A172 (cell line): ENCODE data around the gene EXOC3L4. TPM values are rescaled to one million over a fixed set of nuclear protein-coding genes. Genes with fewer than 3 reads are reported as not detected.

Experiments
- DNase-seq: peaks from one replicate; pipeline ENCODE4 v3.0.0-alpha.2; 2015; ENCODE audit warnings: low spot score
- total RNA-seq: library from RNA; depleted of rRNA; stranded (reverse); fragments of >200 nt; shearing (Covaris generic); gene quantifications from 2 replicates; pipeline ENCODE4 v1.2.3, GENCODE V29; 2014

EXOC3L4 gene
- total RNA-seq, 1 experiment from 2014 or later: 8.2 TPM

DNA sequence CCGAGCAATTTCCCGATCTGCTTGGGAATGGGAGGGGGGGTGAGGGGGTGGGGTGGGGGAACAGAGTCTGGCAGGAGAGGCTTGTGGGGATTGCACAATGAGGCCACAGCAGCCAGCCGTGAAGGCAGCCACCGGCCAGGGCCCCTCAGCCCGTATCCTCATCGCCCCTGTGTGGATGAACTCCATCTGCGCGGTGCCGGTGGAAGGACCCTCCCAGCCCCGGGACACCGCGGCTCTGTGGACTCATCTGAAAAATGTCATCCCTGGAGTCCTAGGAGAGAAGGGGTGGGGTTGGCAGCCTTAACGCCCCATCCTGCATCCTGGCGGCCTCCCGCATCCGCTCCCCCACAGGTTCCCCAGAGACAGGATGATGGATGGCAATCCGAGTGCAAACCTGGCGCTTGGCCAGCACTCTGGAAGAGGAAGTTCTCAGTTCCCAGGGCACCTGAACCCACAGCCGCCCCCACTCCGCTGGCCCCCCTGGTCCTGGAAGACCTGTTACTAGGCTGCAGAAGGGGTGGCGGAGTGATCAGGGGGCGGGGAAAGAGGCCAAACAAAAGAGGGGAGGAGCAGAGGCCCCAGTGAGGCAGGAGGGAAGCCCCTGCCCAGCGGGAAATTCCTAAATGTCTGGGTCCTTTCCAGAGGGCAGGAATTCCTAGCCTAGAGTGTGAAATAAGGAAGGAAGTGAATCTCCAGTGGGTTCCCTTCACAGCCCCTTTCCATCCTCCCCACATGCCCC, 27.5 kb downstream of the EXOC3L4 start:
- DNase-seq: peak; percentile 95

DNA sequence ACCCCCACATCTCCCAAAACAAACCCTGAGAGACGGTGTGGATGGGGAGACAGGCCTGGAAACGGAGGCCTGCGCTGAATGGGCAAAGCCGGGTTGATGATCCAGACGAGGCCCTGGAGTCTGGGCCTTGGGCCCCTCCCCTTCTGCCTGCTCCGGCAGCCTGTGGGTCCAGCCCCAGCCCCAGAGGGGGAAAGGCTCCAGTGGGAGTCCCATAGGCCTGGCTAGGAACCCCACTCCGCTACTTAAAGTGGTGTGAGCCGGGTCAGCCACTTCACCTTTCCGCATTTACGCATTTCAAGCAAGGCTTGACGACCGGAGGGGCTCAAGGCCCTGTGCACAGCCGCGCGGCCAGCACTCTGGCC, 28.0 kb downstream of the EXOC3L4 start:
- DNase-seq: no peak

DNA sequence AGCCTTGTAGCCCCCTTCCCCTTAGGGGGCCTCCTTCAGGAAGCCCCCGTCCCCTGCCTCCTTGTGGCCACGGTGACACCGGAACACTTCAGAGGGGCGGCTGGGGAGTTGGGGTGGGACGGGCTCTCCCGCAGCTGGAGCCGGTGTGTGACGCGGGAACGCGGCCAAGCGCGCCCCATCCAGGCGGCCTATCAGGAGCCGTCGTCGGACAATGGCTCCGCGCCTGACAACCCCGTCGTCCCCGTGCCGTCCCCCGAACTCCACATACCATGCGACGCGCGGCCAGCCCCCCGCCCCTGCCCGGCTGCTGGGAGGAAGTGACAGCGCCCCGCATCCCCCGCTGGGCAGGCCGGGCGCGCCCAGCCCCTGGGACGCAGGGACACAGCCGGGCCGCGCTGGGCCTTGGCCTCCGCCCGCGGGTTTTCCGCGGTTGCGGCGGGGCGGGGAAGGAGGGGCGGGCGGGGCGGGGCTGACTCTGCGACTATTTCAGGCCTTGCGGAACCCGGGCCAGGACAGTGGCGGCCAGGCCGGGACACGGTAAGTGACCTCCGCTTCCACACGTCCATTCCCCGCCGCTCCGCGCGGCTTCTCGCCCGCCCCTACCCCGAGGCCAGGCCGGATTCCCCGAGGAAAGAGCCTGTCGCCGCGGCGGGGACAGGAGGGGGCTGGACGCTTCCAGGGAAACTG, 28.6 kb downstream of the EXOC3L4 start, which contains the start of gene TNFAIP2:
TNFAIP2 (plus strand) TSS at position 515 of the 687 bp plus-strand sequence. CDS start 2,997 bp downstream, outside the sequence.
- DNase-seq: no peak

DNA sequence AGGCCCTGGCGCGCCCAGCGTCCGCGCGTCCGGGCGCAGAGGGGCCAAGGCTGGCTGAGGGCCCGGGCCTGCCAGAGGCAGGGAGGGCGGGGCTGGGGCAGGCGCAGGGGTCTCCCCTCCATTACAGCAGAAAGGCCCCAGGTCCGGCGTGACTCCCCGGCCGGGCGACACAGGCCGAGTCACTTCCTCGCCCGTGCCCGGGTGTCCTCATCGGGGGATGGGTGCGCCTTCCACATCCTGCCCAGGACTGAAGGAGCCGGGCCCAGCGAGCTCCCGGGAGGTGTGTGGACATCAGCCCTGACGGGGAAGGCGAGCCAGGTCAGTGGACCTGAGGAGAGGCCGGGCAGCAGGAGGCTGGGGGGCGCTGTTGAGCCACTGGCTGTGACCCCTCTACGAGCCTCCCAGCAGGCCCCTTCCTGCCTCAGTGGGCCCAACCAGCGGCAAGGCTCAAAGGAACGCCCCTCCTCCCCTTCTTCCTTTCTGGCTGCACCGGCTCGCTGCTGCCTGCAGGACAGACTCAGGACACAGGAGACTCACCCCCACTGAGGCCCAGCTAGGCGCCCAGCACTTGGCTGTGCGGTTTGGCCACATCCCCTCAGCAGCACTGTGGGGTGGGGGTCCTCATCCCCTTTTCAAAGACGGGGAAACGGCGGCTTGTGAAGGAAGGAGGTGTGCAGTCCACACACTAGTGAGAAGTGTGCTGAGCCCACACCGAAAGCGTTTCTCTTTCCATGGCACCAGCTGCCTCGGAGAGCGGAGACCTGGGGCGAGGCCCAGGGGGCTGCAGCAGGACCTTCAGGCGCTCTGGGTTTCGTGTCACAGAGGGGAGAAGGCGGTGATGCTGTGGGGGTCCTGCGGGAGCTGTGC, 29.3 kb downstream of the EXOC3L4 start:
- DNase-seq: no peak

DNA sequence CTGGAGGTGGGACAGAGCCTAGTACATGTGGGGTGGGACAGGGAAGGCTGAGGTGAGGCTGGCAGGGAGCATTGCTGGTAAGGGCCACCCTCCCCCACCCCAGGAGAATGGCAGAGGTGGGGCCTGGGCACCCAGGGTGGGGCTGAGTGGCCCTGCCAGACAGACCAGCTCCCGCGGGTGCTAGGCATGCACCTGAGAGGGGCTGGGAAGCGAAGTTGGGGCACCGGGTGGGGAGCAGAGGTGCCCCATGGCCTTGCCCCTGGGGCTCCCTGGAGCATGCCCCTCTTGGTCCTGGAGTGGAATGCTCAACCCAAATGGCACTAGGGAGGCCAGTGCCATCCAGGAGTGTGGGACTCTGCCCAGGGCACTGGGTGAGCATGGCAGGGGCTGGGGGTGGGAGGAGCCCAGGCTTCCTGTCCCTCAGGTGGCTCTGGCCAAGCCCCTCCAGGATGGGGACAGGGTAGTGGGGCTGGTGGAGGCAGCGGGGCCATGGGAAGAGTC, 30.0 kb downstream of the EXOC3L4 start:
- DNase-seq: no peak

DNA sequence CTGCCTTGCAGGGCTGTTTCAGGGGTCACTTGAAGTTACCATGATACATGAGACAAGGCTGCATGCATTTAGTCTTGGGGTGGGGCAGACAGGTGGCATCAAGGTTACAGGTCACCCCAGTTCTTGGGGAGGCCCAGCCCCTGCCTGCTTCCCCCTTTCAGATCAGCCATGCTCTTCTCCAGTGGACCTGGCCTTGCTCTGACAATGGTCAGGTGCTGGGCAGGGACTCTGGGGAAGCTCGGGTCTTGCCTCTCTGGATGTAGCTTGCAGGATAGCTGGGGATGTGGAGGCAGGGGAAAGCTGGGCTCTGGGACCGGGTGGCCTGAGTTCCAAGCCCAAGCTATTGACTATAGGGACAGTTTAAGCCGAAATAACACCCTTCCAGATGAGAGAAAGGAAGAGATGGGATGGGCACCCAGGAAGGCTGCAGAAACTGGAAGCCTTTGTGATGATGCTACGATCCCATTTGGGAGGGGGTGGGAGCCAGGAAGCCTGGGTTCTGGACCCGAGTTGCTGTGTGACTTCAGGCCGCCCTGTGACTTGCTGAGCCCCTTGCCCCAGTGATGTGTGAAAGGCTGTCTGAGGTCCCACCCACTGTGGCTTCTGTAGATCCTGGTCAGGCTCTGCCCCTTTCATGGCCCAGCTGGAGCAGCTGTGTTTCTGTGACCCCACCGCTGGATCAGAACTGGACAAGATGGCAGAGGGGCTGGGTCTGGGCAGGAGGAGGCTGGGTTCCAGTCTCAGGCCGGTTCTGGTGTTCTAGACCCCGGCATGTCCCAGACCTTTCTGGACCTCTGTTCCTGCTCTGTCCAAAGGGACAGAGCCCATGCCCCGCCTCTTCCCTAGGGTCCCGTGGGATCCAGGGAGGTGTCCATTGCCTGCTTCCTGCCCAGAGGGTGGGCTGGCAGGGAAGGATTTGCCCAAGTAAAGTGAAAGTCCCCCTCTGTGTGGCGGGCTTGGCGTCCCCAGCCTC, 30.9 kb downstream of the EXOC3L4 start:
- DNase-seq: no peak

DNA sequence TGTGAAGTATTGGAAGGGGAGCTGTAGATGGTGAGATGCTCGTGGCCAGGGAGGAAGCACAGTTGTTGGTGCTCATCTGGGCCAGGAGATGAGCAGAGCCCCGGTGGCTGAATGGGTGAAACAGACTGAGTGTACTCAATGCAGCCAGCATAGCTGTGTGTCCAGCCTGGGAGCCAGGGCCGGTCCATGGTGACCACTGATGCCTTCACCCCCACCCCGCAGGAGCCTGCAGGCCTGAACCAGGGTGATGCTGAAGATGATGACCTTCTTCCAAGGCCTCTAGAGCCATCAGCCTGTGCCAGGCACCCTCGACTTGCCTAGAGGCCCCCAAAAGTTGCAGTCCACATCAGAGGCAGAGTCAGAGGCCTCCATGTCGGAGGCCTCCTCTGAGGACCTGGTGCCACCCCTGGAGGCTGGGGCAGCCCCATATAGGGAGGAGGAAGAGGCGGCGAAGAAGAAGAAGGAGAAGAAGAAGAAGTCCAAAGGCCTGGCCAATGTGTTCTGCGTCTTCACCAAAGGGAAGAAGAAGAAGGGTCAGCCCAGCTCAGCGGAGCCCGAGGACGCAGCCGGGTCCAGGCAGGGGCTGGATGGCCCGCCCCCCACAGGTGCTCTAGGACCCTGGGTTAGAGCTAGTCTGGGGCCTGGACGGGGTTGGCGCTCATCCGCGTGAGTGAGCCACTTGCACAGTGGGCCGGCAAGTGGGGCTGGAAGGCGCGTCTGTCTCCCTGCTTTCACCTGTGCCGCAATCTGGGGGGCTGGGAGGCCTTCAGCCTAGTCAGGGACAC, 31.8 kb downstream of the EXOC3L4 start:
- no peak for DNase-seq

DNA sequence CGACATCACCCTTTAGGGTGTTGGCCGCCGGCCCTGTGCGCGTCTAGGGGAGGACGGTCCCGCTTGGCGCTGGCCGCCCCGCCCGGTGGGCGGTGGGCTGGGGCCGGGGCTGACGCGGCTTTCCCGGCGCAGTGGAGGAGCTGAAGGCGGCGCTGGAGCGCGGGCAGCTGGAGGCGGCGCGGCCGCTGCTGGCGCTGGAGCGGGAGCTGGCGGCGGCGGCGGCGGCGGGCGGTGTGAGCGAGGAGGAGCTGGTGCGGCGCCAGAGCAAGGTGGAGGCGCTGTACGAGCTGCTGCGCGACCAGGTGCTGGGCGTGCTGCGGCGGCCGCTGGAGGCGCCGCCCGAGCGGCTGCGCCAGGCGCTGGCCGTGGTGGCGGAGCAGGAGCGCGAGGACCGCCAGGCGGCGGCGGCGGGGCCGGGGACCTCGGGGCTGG, 32.4 kb downstream of the EXOC3L4 start:
- DNase-seq: no peak

DNA sequence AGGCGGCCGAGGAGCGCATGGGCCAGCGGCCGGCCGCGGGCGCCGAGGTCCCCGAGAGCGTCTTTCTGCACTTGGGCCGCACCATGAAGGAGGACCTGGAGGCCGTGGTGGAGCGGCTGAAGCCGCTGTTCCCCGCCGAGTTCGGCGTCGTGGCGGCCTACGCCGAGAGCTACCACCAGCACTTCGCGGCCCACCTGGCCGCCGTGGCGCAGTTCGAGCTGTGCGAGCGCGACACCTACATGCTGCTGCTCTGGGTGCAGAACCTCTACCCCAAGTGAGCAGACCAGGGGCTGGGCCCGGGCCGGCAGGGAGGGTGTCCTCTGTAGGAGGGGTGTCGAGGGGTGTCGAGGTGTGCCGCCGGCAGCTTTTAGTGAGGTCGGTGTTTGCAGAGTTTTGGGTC, 32.8 kb downstream of the EXOC3L4 start:
- no peak for DNase-seq

DNA sequence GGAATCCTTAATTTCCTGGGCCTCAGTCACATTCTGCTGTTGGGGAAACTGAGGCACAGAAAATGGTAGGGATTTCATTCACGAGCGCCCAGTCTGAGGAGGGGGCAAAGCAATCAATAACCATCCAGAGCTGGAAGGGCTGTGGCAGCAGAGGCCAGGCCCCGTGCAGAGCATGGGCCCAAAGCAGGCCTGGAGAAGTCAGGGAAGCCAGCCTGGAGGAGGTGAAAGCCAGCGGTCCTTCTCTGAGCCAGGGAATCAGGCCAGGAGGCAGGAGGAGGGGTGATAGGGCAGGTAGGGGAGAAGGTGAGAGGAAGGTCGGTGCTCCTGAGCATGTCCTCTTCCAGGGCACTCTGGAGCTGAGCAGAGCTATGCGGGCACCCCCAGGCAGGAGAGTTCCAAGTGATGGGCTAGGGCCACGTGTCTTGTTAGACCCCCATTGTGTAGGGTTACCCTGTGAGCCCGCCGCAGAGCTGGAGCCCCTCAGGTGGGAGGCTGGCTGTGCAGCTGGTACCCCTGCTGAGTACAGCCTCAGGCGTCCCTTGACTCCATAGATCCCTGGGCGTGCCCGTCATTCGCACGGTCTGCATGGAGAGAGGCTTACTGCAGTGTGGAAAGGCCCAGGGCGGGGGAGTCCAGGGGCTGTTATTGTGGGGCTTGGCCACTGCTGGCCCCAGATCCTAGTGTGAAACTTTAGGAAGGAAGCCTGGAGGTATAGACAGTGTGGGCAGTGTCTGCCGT, 33.5 kb downstream of the EXOC3L4 start:
- no peak for DNase-seq

DNA sequence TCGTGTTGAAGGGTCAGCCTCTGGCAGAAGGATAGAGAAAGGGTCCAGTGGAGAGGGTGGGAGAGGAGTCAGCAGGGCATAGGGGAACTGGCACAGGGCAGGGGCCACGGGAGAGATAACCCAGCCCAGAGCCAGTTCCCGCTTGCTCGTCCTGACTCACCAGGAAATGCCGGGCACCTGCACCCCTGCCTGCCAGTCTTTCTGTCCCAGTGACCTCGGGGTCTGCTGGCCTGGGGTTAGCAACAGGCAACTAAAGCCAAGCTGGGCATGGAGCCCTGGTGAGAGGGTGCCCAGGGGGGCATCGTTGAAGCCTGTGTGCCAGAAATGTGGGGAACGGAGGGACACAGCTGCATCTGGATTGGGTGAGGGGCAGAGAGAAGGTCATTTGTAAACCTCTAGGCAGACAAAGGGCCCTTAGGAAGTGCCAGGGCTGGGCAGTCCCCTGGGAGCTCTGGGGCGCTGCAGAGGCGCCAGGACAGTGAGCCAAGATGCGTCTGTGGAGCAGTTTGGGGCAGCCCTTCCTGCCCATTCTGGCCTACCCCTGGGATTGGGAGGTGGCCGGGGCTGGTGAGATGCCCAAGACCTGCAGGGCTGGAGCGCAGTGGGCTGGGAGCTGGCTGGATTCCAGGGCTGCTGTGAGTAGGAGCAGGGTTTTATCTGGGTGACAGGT, 34.2 kb downstream of the EXOC3L4 start:
- DNase-seq: peak; percentile 71

DNA sequence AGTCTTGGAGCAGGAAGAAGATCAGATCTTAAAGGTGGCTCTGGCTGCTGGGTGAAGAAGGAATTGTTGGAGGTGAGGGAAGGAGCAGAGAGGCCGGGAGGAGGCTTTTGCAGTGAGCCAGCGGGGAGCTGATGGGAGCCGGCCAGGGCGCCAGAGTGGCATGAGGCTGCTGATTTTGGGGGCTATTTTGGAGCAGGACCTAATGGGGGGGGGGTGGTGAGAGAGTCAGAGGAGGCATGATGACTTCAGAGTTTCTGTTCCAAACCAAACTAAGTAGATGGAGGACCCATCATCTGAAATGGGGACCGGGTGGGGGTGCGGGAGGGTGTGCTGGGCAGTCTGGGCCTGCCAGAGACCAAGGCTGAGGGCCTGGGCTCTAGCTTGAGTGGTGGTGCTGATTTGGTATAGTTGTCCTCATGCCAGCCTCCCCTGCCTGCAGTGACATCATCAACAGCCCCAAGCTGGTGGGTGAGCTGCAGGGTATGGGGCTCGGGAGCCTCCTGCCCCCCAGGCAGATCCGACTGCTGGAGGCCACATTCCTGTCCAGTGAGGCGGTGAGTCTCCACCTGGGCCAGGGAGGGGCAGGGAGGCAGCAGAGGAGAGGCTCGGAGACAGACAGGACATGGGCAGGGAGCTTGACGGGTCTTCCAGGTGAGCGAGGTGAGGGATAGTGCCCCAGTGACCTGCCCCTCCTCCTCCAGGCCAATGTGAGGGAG, 34.9 kb downstream of the EXOC3L4 start:
- DNase-seq: no peak

DNA sequence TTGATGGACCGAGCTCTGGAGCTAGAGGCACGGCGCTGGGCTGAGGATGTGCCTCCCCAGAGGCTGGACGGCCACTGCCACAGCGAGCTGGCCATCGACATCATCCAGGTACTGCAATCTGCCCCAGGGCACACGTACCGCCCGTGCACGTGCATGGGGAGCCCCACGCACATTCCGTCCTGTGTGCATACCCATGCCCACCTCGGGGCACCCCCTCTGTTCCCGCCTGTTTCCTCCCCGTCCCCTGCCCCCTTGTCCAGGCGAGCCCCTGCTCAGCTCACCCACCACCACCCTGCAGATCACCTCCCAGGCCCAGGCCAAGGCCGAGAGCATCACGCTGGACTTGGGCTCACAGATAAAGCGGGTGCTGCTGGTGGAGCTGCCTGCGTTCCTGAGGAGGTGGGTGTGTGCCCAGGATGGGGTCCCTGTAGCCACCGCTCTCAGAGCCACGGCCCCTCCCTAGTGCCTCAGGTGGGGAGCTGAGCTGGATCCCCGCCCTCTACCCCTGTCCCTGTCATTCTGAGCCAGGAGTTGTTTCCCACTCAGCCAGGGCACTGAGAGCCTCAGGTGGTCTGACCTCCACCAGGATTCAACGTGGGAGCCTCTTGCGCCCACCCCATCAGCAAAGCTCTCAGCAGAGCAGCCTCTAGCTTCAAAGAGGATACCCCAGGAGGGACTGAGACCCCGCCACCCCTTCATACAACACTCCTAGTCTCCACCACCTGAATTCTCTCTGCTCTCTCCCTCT, 35.7 kb downstream of the EXOC3L4 start:
- no peak for DNase-seq

DNA sequence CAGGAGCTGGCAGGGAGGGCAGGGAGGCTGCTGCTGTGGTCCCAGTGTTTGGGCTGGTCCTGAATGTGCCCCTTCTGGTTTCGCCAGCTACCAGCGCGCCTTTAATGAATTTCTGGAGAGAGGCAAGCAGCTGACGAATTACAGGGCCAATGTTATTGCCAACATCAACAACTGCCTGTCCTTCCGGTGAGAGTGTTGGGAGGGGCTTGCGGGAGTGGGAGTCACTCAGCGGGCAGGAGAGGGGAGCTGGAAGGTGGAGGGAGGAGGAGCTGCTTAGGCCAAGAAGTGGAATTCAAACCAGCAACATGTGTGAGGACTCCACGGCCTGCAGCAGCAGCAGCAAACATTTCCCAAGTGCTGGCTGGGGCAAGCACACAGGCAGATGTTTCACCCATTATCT, 36.4 kb downstream of the EXOC3L4 start:
- peak; percentile 83 for DNase-seq

DNA sequence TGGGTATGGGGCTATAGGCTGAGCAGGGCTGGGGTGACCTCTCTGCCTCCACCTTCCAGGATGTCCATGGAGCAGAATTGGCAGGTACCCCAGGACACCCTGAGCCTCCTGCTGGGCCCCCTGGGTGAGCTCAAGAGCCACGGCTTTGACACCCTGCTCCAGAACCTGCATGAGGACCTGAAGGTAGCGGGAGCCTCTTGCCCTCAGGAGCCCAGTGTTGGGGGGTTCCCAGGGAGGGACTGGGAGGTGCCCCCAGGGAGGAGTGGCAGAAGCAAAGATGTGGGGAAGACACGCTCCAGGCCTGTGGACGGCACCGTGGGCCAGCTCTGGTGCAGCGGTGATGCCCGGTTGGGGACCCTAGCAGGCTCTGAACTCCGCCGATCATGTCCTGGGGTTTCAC, 37.1 kb downstream of the EXOC3L4 start:
- DNase-seq: no peak

DNA sequence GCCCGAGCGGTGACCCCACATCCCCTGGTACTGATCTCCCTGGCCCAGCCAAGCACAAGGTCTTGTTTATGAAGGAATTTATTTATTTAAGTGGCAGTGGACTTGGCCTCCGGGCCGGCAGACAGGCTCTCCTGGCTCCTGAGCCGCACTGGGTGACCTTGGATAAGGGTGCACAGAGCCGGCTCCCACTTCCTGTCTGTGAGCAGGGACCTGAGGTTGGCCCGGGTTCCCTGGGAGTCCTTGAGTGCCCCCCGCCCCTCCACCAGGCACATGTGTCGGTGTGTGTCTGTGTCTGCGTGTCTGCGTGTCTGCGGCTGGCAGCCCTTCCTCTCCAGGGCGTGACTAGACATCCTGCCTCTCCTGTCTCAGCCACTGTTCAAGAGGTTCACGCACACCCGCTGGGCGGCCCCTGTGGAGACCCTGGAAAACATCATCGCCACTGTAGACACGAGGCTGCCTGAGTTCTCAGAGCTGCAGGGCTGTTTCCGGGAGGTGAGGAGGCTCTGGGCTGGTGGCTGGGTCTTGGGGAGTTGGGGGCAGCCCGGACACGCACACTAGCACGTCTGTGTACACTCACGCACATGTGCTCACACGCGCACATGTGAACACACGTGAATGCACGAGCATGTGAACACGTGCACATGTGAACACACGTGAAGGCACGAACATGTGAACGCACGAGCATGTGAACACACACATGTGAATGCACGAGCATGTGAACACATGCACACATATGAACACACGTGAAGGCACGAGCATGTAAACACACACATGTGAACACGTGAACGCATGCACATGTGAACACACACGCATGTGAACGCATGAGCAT, 38.1 kb downstream of the EXOC3L4 start:
- no peak for DNase-seq
